HepG2 (cell line): ENCODE measurements around the gene U2AF2. TPM values are rescaled to one million over a fixed set of nuclear protein-coding genes. Genes with fewer than 3 reads are reported as not detected.
A peak's percentile ranks its signal among the peaks of the same experiment; 100 is the strongest.

Experiments
- ATAC-seq: fragments of 200-7000 bp; cut with Tn5 transposase; 3 replicates; pipeline ENCODE4 v1.9.1; 2020; ENCODE audit warnings: mild to moderate bottlenecking, moderate library complexity
- BruUV-seq: library from RNA; stranded (reverse); fragments of 400-500 nt; replicated peaks from 2 replicates; lab custom pipeline; 2021; lab: Mats Ljungman, UMichigan
- CTCF ChIA-PET: fragments of 300-600 bp; formaldehyde crosslinking; extraction: SDS; loops from one replicate; lab custom pipeline; 2021; ENCODE audit warnings: low total read pairs, inconsistent platforms, low intra/inter-chr PET ratio; lab: Yijun Ruan, JAX
- POLR2A ChIA-PET: fragments of 350-600 bp; sonication (Branson Sonifier 250); formaldehyde crosslinking; loops from one replicate; lab custom pipeline; 2020; ENCODE audit warnings: antibody characterized with exemption, inconsistent platforms; lab: Yijun Ruan, JAX
- DNase-seq: peaks from one replicate; pipeline ENCODE4 v3.0.0-alpha.2; 2015; ENCODE audit warnings: low spot score
- FAIRE-seq: peaks from 3 replicates; lab custom pipeline; 2011; peaks lifted over from hg19 to GRCh38; lab: Jason Lieb, UNC
- H2AFZ ChIP-seq: one replicate; pipeline ENCODE4 v1.6.1; 2011; ENCODE audit warnings: low read length, inconsistent platforms
- H3K27ac ChIP-seq: fragments of 300-600 bp; 3 replicates; pipeline ENCODE4 v1.8.0; 2011; ENCODE audit warnings: mixed run types, mild to moderate bottlenecking, mixed read lengths, low read length, inconsistent platforms; ENCODE audit not compliant: insufficient read depth; ENCODE audit errors: extremely low read length
- H3K27me3 ChIP-seq, 2 experiments: fragments of 200-600 bp in 1 of 2; 2 replicates in 1 of 2; 3 replicates in 1 of 2; pipeline versions ENCODE4 v1.6.0 to v1.8.0; 2011; ENCODE audit warnings: low read length in 2 of 2, mild to moderate bottlenecking in 2 of 2, moderate library complexity in 2 of 2, inconsistent platforms in 1 of 2; ENCODE audit not compliant: insufficient read depth in 2 of 2, control insufficient read depth in 1 of 2
- H3K36me3 ChIP-seq, 2 experiments: fragments of 200-600 bp in 1 of 2; replicated peaks in 1 of 2; 2 replicates in 1 of 2; 3 replicates in 1 of 2; pipeline versions ENCODE4 v1.5.1 to v1.8.0; 2011; ENCODE audit warnings: low read length in 2 of 2, inconsistent platforms in 1 of 2; ENCODE audit not compliant: insufficient read depth in 2 of 2, control insufficient read depth in 1 of 2
- H3K4me1 ChIP-seq: 2 replicates; pipeline ENCODE4 v1.5.1; 2012; ENCODE audit warnings: low read length, inconsistent platforms; ENCODE audit not compliant: insufficient read depth
- H3K4me2 ChIP-seq: 2 replicates; pipeline ENCODE4 v1.6.0; 2011; ENCODE audit warnings: low read depth, low read length, inconsistent platforms
- H3K4me3 ChIP-seq, 3 experiments: fragments of 200-600 bp in 1 of 3; sonication (generic), shearing (Covaris generic) in 1 of 3; replicated peaks in 1 of 3; 2 replicates each; pipeline ENCODE4 v1.5.1; 2011 to 2016; ENCODE audit warnings: low read length in 3 of 3, inconsistent platforms in 2 of 3, low read depth in 2 of 3, mild to moderate bottlenecking in 2 of 3, control low read depth in 1 of 3, mixed read lengths in 1 of 3; ENCODE audit not compliant: insufficient read depth in 1 of 3
- H3K79me2 ChIP-seq: one replicate; pipeline ENCODE4 v1.6.1; 2011; ENCODE audit warnings: low read length, inconsistent platforms; ENCODE audit not compliant: insufficient read depth
- H3K9ac ChIP-seq: 2 replicates; pipeline ENCODE4 v1.6.0; 2011; ENCODE audit warnings: mild to moderate bottlenecking, low read depth, low read length, inconsistent platforms; ENCODE audit not compliant: insufficient read depth
- H3K9me3 ChIP-seq: 2 replicates; pipeline ENCODE4 v1.5.1; 2012; ENCODE audit warnings: mild to moderate bottlenecking, low read length
- H4K20me1 ChIP-seq: 2 replicates; pipeline ENCODE4 v1.6.0; 2011; ENCODE audit warnings: inconsistent platforms, mild to moderate bottlenecking, low read length, moderate library complexity; ENCODE audit not compliant: insufficient read depth
- CHD4 ChIP-seq: fragments of 200-600 bp; sonication (generic); IDR thresholded peaks from 2 replicates; pipeline ENCODE4 v1.7.0; 2017; ENCODE audit warnings: mild to moderate bottlenecking, low read length, borderline replicate concordance
- ELF1 ChIP-seq: sonication (generic); formaldehyde crosslinking; IDR thresholded peaks from 2 replicates; pipeline ENCODE4 v1.4.0; 2020; ENCODE audit warnings: missing genetic modification reagents
- HBP1 ChIP-seq: IDR thresholded peaks from 2 replicates; pipeline ENCODE4 v1.6.1; 2016; ENCODE audit warnings: low read depth, control low read depth
- HMGA1 ChIP-seq: sonication (generic); formaldehyde crosslinking; conservative IDR thresholded peaks from 2 replicates; pipeline ENCODE4 v1.4.0; 2020; ENCODE audit warnings: missing genetic modification reagents
- NFE2 ChIP-seq: sonication (generic); formaldehyde crosslinking; IDR thresholded peaks from 2 replicates; pipeline ENCODE4 v1.4.0; 2020; ENCODE audit warnings: missing genetic modification reagents
- TBP ChIP-seq: sonication (generic); formaldehyde crosslinking; IDR thresholded peaks from 2 replicates; pipeline ENCODE4 v1.5.0; 2020; ENCODE audit warnings: missing genetic modification reagents
- ZBTB49 ChIP-seq: sonication (generic); formaldehyde crosslinking; IDR thresholded peaks from 2 replicates; pipeline ENCODE4 v1.4.0; 2020; ENCODE audit warnings: missing genetic modification reagents, borderline replicate concordance
- ZNF205 ChIP-seq: IDR thresholded peaks from 2 replicates; pipeline ENCODE4 v1.6.1; 2018; ENCODE audit warnings: missing biosample characterization, missing genetic modification reagents
- WGBS: methylation state at CpG from one replicate; pipeline ENCODE4 v1.1.6; 2017; ENCODE audit warnings: low lambda C conversion rate; 5-methylcytosine and 5-hydroxymethylcytosine counted together
- in situ Hi-C: cut with HindIII; loops from 2 replicates; pipeline ENCODE4 v1.10.0; 2017; ENCODE audit warnings: low pct_unique_long_range_greater_than_20kb; ENCODE audit not compliant: extremely low pct_ligation_motif_present
- intact Hi-C: fragments of 100-400 bp; cut with micrococcal nuclease; formaldehyde crosslinking; loops from one replicate; pipeline ENCODE4 v1.10.0; 2022; ENCODE audit not compliant: unreplicated experiment
- polyA plus RNA-seq, 8 experiments: library from polyadenylated mRNA; depleted of rRNA in 3 of 8; stranded (reverse) in 7 of 8; unstranded in 1 of 8; fragments of >200 nt; fragmentation: Illumina TruSeq in 4 of 8; extraction: Trizol in 4 of 8; gene quantifications; 2 replicates each; pipeline versions ENCODE4 v1.2.1 to v1.2.3, GENCODE V29; 2011 to 2016; ENCODE audit warnings: low read depth in 4 of 8, missing spikeins in 1 of 8, mixed read lengths in 1 of 8; ENCODE audit not compliant: insufficient read depth in 1 of 8
- total RNA-seq, 5 experiments: library from RNA; depleted of rRNA; stranded (reverse); fragments of >200 nt; fragmentation: Illumina TruSeq; extraction: Trizol; gene quantifications; 2 replicates each; pipeline ENCODE4 v1.2.3, GENCODE V29; 2016; ENCODE audit warnings: low read depth in 1 of 5

Gene U2AF2
- total and polyA plus RNA-seq, 2 of the 13 experiments (the other 11 are each of a cell fraction or from before 2014, with no cell fraction given): 84.3 to 124 TPM

- peak overlapping the region; percentile 94 for H3K9ac ChIP-seq
- no TSS peak for BruUV-seq
- no peaks in the 10 kb centered on the region for H3K9me3 ChIP-seq
- DNase-seq (no peak), ATAC-seq (no peak), FAIRE-seq (peak; percentile 15)
- H3K4me2 ChIP-seq: peak overlapping the region; percentile 64
- 4% methylated on average over 16 of the region's 16 CpGs for WGBS
- H4K20me1 ChIP-seq: peaks cover 13% of the 10 kb centered on the region
- no peaks in the 10 kb centered on the region; a peak in 1 of 5 replicates for H3K27me3 ChIP-seq
- no peak overlapping the region for H2AFZ ChIP-seq
- ChIA-PET CTCF (no interaction called here), POLR2A (no interaction called here)
- TF ChIP-seq TBP: no peak
- TF ChIP-seq HBP1: 0 out of 2 replicates have a peak, but pooled peaks have one; percentile 6
- in situ Hi-C loops: no loop called here
- intact Hi-C loops: no loop called here
- H3K36me3 ChIP-seq: peaks cover 23 to 48% of the 10 kb centered on the region in 2 experiments; a peak in 4 of 5 replicates
- peak overlapping the region; percentile 77 to 89 (median 89) for H3K4me3 ChIP-seq
- peak overlapping the region; percentile 62 for H3K27ac ChIP-seq
- H3K79me2 ChIP-seq: peaks cover 71% of the 10 kb centered on the region
- peaks cover 43% of the 10 kb centered on the region for H3K4me1 ChIP-seq
Measured at GRCh38 chr19:55675661-55676354, 21.0 kb downstream of the U2AF2 start.

- BruUV-seq: TSS peak; percentile 46
- in situ Hi-C loops: no loop called here
Measured at GRCh38 chr19:55676383-55676782, 21.5 kb downstream of the U2AF2 start.

More at GRCh38 chr19:55676383-55676782, 21.5 kb downstream of the U2AF2 start:
- H3K27me3 ChIP-seq: no peaks in the 10 kb centered on the region; a peak in 1 of 5 replicates
- intact Hi-C loops: no loop called here
- peaks cover 27 to 54% of the 10 kb centered on the region in 2 experiments; a peak in 4 of 5 replicates for H3K36me3 ChIP-seq
- H3K79me2 ChIP-seq: peaks cover 67% of the 10 kb centered on the region
- ChIA-PET POLR2A (no interaction called here), CTCF (no interaction called here)
- peak overlapping the region; percentile 62 for H3K27ac ChIP-seq
- no peak overlapping the region for H2AFZ ChIP-seq
- 88% methylated on average over 5 of the region's 5 CpGs for WGBS
- H3K4me1 ChIP-seq: peaks cover 48% of the 10 kb centered on the region
- peak overlapping the region; percentile 64 for H3K4me2 ChIP-seq
- peaks cover 7% of the 10 kb centered on the region for H4K20me1 ChIP-seq
- peak overlapping the region; percentile 94 for H3K9ac ChIP-seq
- ATAC-seq: no peak
- TF ChIP-seq ZBTB49 (CRISPR knock-in tag) (no peak), NFE2 (CRISPR knock-in tag) (no peak), ZNF205 (CRISPR knock-in tag) (peak; percentile 96), HMGA1 (CRISPR knock-in tag) (no peak), CHD4 (no peak), ELF1 (CRISPR knock-in tag) (no peak)
- TF ChIP-seq, all 625 proteins: peak for 1
- FAIRE-seq (no peak), DNase-seq (no peak)
- Histone ChIP-seq H3K4me3 (peak overlapping the region; percentile 77 to 89 (median 89)), H3K9me3 (no peaks in the 10 kb centered on the region)
